HG03025 (cell line): ENCODE results near the gene ACP3.

ENCODE experiments used
- ATAC-seq: cut with Tn5 transposase; IDR thresholded peaks from one replicate; pipeline ENCODE4 v1.9.1; 2021; ENCODE audit warnings: mild to moderate bottlenecking, moderate library complexity; ENCODE audit not compliant: unreplicated experiment, low FRiP score

Gene ACP3

GRCh38 chr3:132311841-132312240 lies 5.4 kb upstream of the ACP3 start:
- ATAC-seq = no peak

DNA sequence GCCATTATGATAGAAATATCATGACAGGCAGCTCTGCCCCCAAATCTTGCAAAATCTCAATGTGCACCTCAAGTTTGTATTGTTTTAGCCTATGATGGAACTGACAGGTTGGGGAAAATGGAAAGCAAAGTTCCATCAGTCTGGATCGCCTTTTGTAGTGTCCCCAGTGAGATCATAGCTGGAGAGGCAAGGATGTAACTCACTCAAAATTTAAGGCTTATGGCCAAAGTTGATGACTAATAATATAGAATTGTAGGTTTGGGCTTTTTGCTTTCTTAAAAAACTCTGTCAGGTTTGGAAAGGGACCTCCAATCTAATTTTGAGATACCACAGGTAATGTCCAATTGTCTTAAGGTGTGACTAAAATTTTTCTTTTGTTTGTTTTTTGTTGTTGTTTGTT lies 1.4 kb upstream of the ACP3 start:
- no peak for ATAC-seq

- ATAC-seq = no peak
Observed at GRCh38 chr3:132318451-132318850, 1.2 kb downstream of the ACP3 start.

DNA sequence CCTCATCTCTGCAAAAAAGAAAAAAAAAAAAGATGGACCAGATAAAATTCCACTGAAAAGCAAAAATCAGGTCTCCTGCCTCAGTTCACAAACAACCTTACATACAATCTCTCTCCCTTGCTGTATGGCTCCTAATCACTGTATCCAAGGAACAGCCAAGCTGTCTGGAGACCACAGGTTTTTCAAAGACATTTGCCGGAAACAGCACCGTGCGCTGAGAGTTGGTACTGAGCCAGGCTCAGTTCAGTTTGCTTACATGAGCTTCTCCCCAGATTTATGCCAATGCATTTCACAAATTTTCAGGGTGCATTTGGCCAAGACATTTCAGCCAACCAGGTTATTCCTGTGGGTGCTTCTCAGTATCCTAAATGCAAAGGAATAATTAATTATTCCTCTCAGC lies 4.1 kb downstream of the ACP3 start:
- no peak for ATAC-seq

GRCh38 chr3:132325103-132325606 lies 7.9 kb downstream of the ACP3 start:
- no peak for ATAC-seq

DNA sequence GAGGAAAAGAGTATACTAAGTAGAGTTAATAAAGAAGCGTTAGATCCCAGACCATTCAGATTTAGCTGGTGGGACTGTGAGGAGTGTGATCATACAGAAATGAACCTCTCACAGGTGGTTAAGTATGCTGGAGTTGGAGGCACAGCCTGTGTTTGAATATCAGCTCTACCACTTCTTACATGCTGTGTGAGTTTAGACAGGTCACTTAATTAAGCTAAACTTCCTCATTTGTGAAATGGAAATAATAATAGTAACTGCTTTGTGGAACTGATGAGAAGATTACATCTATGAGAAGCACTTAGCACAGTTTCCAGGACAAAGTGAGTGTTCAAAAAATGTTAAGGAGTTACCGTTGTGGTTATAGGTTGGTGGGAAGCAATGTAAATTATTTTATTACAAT lies 8.4 kb downstream of the ACP3 start:
- ATAC-seq = no peak

GRCh38 chr3:132326251-132326650 lies 9.0 kb downstream of the ACP3 start:
- no peak for ATAC-seq

DNA sequence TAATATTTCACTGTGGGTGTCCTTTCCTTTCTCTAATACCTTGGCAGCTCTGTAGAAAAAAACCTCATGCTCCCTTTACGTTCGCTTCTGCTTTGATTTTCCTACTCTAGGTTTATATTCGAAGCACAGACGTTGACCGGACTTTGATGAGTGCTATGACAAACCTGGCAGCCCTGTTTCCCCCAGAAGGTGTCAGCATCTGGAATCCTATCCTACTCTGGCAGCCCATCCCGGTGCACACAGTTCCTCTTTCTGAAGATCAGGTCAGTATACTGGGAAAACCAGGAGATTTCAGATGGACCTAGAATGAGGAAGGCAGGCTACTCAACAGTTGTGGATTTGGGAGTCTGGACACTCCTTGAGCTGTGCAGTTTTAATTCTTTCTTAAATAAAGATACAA lies 14.9 kb downstream of the ACP3 start:
- no peak for ATAC-seq

DNA sequence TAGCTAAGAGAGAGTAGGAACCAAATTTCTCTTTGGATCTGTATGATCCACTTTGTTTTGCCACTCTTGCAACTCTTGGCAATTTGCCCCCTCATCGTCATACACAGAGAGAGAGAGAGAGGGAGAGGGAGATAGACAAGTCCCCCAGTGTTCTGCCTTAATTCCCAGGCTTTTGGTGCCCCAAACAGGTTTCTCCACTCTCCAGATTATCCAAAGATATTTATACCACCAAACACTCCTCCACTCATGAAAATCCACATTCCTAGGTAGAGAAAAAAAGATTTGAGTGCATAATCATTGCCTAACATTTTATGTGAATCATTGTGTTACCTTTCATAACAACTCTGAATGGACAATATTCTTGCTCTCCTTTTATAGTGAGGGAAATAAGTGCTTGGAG lies 15.3 kb downstream of the ACP3 start:
- ATAC-seq = no peak

GRCh38 chr3:132341746-132342145 lies 24.5 kb downstream of the ACP3 start:
- no peak for ATAC-seq

GRCh38 chr3:132342183-132342582 lies 25.0 kb downstream of the ACP3 start:
- no peak for ATAC-seq

DNA sequence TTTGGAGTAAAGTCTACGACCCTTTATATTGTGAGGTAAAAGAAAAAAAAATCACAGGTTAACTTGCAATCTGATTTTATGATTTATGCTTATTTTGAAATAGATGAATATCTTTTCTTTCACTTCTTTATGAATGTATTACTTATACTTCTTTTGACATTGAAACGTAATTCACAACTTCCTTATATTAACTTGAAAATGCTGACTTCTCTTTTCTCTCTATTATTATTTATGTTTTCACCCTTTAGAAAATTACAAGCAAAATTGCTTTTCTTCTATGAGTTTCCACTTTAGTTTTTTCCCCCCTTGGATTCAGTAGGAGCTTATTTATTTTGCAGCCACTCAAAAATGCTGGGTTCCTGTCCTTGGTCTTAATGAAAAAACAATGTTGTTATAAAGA lies 25.4 kb downstream of the ACP3 start:
- no peak for ATAC-seq

DNA sequence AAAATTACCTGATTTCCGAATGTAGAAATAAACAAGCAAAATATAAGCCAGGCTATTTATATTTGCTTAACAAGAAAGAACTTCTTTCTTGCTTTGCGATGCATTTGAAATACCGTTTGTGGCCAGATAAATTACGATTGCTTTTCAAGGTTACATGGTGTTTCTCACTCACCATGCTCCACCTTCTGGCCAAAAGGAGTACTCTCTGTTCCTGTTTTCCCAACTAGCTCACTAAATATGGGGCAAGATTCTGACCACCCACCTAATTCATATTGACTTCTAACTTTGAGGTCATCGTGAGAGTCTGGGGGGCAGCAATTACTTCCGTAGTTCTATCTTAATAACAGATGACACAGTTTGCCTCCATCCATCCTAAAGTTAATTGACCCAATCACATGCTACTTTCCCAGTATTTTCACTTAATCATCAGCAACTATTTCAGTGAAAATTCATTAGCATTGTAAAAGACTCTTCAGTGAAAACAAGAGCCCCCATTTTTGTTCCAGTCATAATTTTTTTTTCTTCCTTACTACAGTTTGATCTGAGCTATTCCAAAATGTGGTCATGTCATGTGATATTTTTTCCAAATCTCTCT lies 25.9 kb downstream of the ACP3 start:
- no peak for ATAC-seq

DNA sequence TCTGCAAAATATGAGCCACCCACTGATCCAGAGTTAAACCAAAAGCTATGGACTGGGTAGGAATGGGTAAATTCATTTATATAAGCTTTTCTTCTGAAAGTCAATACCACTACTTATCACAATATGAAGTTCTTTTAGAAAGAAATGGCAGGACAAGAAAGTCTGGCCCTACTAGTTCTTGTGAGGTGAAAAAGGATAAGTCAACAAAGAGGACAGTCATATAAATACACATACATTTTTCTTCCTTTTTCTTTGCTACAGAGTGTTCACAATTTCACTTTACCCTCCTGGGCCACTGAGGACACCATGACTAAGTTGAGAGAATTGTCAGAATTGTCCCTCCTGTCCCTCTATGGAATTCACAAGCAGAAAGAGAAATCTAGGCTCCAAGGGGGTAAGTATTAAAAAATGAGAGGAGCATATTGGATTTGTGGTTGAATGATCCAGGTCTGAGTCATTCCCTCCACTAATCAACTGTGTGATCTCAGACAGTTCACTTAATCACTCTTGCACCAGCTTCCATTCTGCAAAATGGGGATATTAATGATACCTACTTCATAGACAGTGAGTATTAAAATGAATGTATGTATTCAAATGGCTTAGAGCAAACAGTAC lies 27.6 kb downstream of the ACP3 start:
- no peak for ATAC-seq

- no peak for ATAC-seq
Observed at GRCh38 chr3:132346841-132347736, 29.9 kb downstream of the ACP3 start.

DNA sequence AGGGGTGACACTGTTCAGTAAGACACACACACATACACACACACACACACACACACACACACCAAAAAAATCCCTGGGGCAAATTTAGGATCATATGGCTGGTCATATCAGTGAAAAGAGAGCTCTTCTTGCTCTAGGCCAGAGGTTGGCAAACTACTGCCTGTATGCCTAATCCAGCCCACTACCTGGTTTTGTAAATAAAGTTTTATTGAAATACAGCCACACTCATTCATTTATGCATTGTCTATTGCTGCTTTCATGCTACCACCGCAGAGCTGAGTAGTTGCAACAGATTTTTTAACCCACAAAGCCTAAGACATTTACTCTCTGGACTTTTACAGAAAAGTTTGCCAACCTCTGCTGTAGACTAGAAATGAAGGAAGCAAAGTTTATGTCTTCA lies 30.6 kb downstream of the ACP3 start:
- no peak for ATAC-seq

DNA sequence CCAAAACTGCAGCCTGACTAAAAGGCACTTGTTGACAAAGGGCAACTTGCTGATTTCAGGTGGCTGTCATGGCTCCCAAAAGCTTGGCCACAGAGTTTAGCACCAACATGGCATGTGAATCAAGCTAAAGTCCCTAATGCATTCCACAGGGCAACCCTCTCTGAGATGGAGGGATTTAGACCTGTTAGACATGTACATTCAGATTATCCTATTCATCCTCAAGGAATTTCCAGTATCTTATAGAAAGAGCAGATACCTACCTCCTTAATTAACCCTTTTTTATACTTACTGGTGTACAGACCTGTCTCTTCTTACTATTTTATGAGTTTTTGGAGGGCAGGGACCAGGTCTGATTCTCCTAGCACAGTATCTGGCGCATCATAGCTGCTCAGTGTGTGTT lies 31.3 kb downstream of the ACP3 start:
- no peak for ATAC-seq

DNA sequence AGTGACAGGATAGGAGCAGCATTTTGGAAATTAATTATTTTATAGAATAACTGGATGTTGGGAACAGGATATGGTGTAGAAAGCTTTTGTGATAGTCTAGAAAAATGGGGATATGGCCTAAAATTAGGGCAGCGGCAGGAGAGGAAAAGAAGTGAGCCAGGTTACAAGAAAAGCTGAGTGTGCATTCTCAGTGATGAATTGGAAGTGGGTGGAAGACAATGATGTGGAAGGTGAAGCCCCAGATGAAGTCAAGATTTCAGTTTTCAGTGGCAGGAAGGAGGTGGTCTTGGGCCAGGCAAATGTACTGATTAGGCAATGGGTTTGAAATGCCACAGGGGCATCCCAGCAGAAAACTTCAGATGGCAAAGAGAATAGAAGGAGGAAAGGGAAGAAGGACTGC lies 33.6 kb downstream of the ACP3 start:
- no peak for ATAC-seq

GRCh38 chr3:132351222-132351806 lies 34.1 kb downstream of the ACP3 start:
- ATAC-seq = no peak

- ATAC-seq = peak; percentile 61
Observed at GRCh38 chr3:132352556-132353143, 35.4 kb downstream of the ACP3 start.
